HUES48 (cell line): ENCODE data around the gene CCDC184.
"Not testable (repeated sequence)": the region's sequence is repeated elsewhere in the genome, so short reads cannot be mapped to it uniquely, and the experiment has no call there.

Experiments
- H3K27ac ChIP-seq: one replicate; pipeline ENCODE4 v1.7.0; 2013; ENCODE audit warnings: low read depth, low read length, inconsistent platforms
- H3K27me3 ChIP-seq: 2 replicates; pipeline ENCODE4 v1.6.1; 2013; ENCODE audit warnings: mild to moderate bottlenecking, low read length; ENCODE audit not compliant: control insufficient read depth, insufficient read depth
- H3K36me3 ChIP-seq: 2 replicates; pipeline ENCODE4 v1.6.1; 2013; ENCODE audit warnings: low read length; ENCODE audit not compliant: control insufficient read depth, insufficient read depth
- H3K4me1 ChIP-seq: 2 replicates; pipeline ENCODE4 v1.6.1; 2013; ENCODE audit warnings: mild to moderate bottlenecking, low read length; ENCODE audit not compliant: control insufficient read depth, insufficient read depth
- H3K4me3 ChIP-seq: 2 replicates; pipeline ENCODE4 v1.5.1; 2013; ENCODE audit warnings: mild to moderate bottlenecking, low read depth, low read length
- H3K9ac ChIP-seq: 2 replicates; pipeline ENCODE4 v1.6.1; 2013; ENCODE audit warnings: mild to moderate bottlenecking, low read depth, low read length, moderate library complexity
- H3K9me3 ChIP-seq: 2 replicates; pipeline ENCODE4 v1.6.1; 2013; ENCODE audit warnings: low read length; ENCODE audit not compliant: control insufficient read depth, insufficient read depth

CCDC184 gene

GRCh38 chr12:48183091-48183875, at the start of gene CCDC184:
TSS of gene CCDC184 (plus strand) at chr12:48183644. CDS start at chr12:48184123, 479 bp downstream.
- H3K36me3 ChIP-seq, result no peaks in the 10 kb centered on the region
- peak within 1 kb of the TSS; percentile 29 for H3K27ac ChIP-seq
- peaks cover 17% of the 10 kb centered on the region for H3K4me1 ChIP-seq
- no peaks in the 10 kb centered on the region for H3K9me3 ChIP-seq
- H3K4me3 ChIP-seq, result peak within 1 kb of the TSS; percentile 59
- H3K9ac ChIP-seq, result no peak within 1 kb of the TSS
- H3K27me3 ChIP-seq, result peaks cover 80% of the 10 kb centered on the region

GRCh38 chr12:48135027-48135426, 48.4 kb upstream of the CCDC184 start:
- no peak overlapping the region for H3K4me3 ChIP-seq
- peaks cover 92% of the 10 kb centered on the region for H3K36me3 ChIP-seq
- no peaks in the 10 kb centered on the region for H3K9me3 ChIP-seq
- no peaks in the 10 kb centered on the region for H3K27me3 ChIP-seq
- no peak overlapping the region for H3K27ac ChIP-seq
- no peaks in the 10 kb centered on the region for H3K4me1 ChIP-seq
- H3K9ac ChIP-seq, result no peak overlapping the region

- Histone ChIP-seq H3K36me3 (peaks cover 90% of the 10 kb centered on the region), H3K27ac (peak overlapping the region; percentile 80), H3K4me1 (peaks cover 26% of the 10 kb centered on the region), H3K9me3 (peaks cover 3% of the 10 kb centered on the region; the same call in 1 of the 2 replicates), H3K4me3 (peak overlapping the region; percentile 25; the same call in 1 of the 2 replicates), H3K27me3 (no peaks in the 10 kb centered on the region), H3K9ac (peak overlapping the region; percentile 33; the same call in 1 of the 2 replicates)
Observed at GRCh38 chr12:48142818-48143674, 40.4 kb upstream of the CCDC184 start.

- peaks cover 3% of the 10 kb centered on the region; the same call in 1 of the 2 replicates for H3K9me3 ChIP-seq
- no peak overlapping the region for H3K9ac ChIP-seq
- H3K4me3 ChIP-seq, result peak overlapping the region; percentile 25; the same call in 1 of the 2 replicates
- H3K4me1 ChIP-seq, result peaks cover 26% of the 10 kb centered on the region
- peaks cover 83% of the 10 kb centered on the region for H3K36me3 ChIP-seq
- no peaks in the 10 kb centered on the region for H3K27me3 ChIP-seq
- peak overlapping the region; percentile 80 for H3K27ac ChIP-seq
Observed at GRCh38 chr12:48143898-48144297, 39.5 kb upstream of the CCDC184 start.

GRCh38 chr12:48145981-48146380, 37.5 kb upstream of the CCDC184 start:
- Histone ChIP-seq H3K4me3 (no peak overlapping the region), H3K27me3 (no peaks in the 10 kb centered on the region), H3K27ac (no peak overlapping the region), H3K4me1 (peaks cover 26% of the 10 kb centered on the region), H3K36me3 (peaks cover 80% of the 10 kb centered on the region), H3K9ac (no peak overlapping the region), H3K9me3 (peaks cover 3% of the 10 kb centered on the region; the same call in 1 of the 2 replicates)

GRCh38 chr12:48151103-48151771, 32.2 kb upstream of the CCDC184 start:
- H3K27me3 ChIP-seq, result no peaks in the 10 kb centered on the region
- H3K4me1 ChIP-seq, result peaks cover under 1% of the 10 kb centered on the region; the same call in 1 of the 2 replicates
- no peak overlapping the region for H3K27ac ChIP-seq

GRCh38 chr12:48155786-48156185, 27.7 kb upstream of the CCDC184 start:
- H3K4me3 ChIP-seq, H3K27ac ChIP-seq, H3K36me3 ChIP-seq, H3K27me3 ChIP-seq, H3K4me1 ChIP-seq, H3K9ac ChIP-seq, H3K9me3 ChIP-seq: not testable (repeated sequence)

More at GRCh38 chr12:48151103-48151771, 32.2 kb upstream of the CCDC184 start:
- H3K9me3 ChIP-seq, result no peaks in the 10 kb centered on the region
- no peak overlapping the region for H3K4me3 ChIP-seq
- peaks cover 33% of the 10 kb centered on the region for H3K36me3 ChIP-seq
- no peak overlapping the region for H3K9ac ChIP-seq

GRCh38 chr12:48156652-48157017, 26.8 kb upstream of the CCDC184 start:
- Histone ChIP-seq H3K4me1 (peaks cover 9% of the 10 kb centered on the region; the same call in 1 of the 2 replicates), H3K4me3 (peak overlapping the region; percentile 97), H3K9ac (no peak overlapping the region), H3K36me3 (no peaks in the 10 kb centered on the region), H3K27me3 (no peaks in the 10 kb centered on the region), H3K27ac (no peak overlapping the region), H3K9me3 (no peaks in the 10 kb centered on the region)

- Histone ChIP-seq H3K27me3 (no peaks in the 10 kb centered on the region), H3K9me3 (no peaks in the 10 kb centered on the region), H3K27ac (peak within 1 kb of the TSS; percentile 72), H3K4me1 (peaks cover 9% of the 10 kb centered on the region; the same call in 1 of the 2 replicates), H3K9ac (no peak within 1 kb of the TSS), H3K4me3 (peak within 1 kb of the TSS; percentile 97), H3K36me3 (no peaks in the 10 kb centered on the region)
Observed at GRCh38 chr12:48157018-48157888, 26.2 kb upstream of the CCDC184 start, which contains the start of gene ASB8. TSS of gene ASB8 (minus strand) at chr12:48157515. CDS start at chr12:48153496, 4,019 bp downstream.
